GM18508 (cell line): ENCODE results near the gene CELA3A.
"Not testable (repeated sequence)": the region's sequence is repeated elsewhere in the genome, so short reads cannot be mapped to it uniquely, and the experiment has no call there.

Experiments
- ATAC-seq: cut with Tn5 transposase; IDR thresholded peaks from one replicate; pipeline ENCODE4 v1.9.1; 2021; ENCODE audit warnings: moderate number of reproducible peaks; ENCODE audit not compliant: insufficient read depth, unreplicated experiment

The CELA3A gene, protein sequence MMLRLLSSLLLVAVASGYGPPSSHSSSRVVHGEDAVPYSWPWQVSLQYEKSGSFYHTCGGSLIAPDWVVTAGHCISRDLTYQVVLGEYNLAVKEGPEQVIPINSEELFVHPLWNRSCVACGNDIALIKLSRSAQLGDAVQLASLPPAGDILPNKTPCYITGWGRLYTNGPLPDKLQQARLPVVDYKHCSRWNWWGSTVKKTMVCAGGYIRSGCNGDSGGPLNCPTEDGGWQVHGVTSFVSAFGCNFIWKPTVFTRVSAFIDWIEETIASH

GRCh38 chr1:22001409-22001808, at the start of gene CELA3A:
CELA3A (plus strand) TSS chr1:22001657; CDS start chr1:22001675, 18 bp downstream.
- ATAC-seq: no peak

GRCh38 chr1:21952786-21953520, 48.5 kb upstream of the CELA3A start:
- ATAC-seq: no peak

DNA sequence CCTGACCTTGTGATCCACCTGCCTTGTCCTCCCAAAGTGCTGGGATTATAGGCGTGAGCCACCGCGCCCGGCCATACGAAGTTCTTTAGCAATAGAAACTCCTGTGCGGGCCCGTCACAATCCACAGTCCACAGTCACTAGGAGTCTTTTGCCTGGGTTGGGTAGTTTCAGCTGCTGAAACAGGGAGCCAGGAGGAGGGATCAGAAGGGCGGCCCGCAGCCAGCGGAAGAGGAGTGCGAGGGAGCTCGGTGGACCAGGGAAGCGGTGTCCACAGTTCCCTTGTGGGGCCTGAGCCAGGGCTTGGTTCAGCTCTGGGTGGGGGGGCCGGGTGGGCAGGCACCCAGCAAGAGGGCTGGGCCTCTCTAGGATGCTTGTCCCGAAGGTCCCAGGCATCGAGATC, 46.4 kb upstream of the CELA3A start:
- no peak for ATAC-seq

- ATAC-seq: no peak
These were observed 45.8 kb upstream of the CELA3A start for GRCh38 chr1:21955501-21956281.

DNA sequence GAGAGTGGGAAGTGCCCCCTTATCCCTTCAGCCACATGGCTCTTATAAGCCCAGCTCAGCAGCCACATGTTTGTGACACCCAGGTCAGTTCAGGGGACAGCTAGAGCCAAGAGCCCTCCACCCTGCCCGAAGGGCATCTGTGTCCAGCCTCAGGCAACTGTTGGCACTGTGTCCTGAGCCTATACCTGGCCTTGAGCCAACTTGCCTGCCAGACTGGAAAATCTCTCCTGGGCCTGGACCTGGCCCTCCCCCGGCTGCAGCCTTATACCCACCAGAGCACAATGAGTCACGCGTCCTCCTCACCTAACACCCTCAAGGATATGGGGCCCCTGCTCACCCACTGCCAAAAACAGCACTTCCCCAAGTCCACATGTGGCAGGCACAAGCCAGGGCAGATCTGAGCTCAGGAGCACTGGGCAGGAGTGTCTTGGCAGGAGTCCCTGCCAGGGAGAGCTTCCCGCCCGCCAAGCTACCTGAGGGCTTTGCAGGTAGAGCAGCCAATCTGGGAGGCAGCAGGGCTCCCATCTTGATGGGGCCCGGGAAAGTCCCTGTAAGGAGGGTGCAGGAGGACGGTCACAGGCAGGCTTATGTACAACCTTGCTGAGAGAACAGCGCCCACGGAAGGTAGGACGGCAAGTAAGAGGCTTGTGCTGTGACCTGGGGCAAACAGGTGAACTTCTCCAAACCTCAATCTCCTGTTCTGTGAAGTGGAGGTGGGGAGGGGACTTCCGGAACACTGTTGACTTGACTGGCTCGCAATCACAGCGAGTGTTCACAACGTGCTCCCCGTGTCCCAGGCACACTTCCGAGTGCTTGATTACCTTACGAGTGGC, 44.5 kb upstream of the CELA3A start:
- no peak for ATAC-seq

DNA sequence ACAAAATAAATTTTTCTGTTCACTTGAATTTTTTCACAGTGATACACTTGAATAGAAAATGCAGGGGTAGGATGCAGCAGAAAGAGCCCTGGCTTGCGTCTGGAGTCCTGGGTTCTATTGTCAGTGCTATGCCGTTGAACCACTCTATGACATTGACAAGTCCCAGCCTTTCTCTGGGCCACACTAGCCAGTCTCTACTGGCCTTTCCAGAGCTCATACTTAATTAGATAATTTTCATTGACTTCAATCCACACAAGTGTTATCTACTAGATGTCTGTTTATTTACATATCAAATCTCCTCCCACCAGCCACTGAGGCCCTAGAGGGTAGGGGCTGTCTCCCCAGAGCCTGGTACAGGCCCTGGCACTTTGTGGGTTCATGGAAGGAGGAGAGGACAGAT, 40.1 kb upstream of the CELA3A start:
- no peak for ATAC-seq

DNA sequence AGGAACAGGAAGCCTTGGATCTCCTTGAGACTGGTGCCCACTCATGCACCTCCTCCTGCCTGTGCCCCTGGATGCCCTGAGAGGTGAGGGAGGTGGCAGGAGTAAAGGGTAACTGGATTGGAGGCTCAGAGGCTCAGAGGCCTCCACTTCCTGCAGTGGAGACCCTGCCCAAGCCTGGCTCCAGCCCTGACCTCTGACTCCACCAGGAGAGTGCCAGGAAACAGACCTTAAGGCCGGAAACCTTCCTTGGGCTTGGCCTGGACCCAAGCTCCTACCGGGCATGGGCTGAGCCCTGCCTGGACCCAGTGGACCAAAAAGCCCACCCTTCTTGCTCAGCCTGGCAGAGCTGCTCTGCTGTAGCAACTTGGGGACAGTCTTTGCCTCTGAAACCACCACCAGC, 39.7 kb upstream of the CELA3A start:
- ATAC-seq: no peak

GRCh38 chr1:21963477-21964217, 37.8 kb upstream of the CELA3A start:
- no peak for ATAC-seq

DNA sequence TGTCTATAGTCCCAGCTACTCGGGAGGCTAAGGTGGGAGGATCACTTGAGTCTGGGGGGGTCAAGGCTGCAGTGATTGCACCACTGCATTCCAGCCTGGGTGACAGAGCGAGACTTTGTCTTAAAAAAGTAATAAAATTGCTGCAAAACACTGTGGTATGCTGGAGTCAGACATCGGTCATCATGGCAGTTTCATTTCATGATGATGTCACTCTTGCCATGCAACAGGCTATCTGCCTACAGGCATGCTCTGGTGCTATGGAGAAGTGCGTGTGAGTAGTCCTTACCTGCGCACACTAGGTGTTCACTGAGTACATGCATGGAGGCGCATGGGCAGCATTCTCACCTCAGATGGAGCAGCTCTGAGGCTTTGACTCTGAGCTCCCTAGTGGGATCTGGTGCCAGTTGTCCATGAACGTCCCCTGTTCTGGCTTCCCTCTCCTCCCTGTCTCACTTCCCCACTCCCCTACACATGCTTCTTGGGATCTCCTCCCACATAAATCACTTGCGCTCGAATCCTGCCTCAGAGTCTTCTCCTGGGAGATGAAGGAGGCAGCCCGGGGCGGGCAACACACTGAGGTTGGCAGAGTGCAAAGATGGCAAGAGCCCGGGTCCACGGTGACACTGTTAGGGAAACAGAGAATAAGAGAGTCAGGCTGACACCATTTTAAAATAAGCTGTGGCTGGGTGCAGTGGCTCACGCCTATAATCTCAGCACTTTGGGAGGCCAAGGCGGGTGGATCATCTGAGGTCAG, 35.0 kb upstream of the CELA3A start:
- ATAC-seq: no peak

GRCh38 chr1:21967216-21967615, 34.2 kb upstream of the CELA3A start:
- not testable (repeated sequence) for ATAC-seq

DNA sequence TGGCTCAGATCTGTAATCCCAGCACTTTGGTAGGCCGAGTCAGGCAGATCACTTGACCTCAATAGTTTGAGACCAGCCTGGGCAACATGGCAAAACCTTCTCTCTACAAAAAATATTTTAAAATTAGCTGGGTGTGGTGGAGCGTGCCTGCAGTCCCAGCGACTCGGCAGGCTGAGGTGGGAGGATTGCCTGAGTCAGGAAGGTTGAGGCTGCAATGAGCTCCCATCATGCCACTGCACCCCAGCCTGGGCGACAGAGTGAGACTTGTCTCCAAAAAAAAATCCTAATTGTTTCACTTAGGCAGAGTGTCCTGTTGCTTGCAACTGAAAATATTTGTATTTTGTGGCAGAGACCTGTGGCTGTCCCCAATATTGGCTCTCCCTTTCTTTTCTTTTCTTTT, 32.4 kb upstream of the CELA3A start:
- ATAC-seq: not testable (repeated sequence)

DNA sequence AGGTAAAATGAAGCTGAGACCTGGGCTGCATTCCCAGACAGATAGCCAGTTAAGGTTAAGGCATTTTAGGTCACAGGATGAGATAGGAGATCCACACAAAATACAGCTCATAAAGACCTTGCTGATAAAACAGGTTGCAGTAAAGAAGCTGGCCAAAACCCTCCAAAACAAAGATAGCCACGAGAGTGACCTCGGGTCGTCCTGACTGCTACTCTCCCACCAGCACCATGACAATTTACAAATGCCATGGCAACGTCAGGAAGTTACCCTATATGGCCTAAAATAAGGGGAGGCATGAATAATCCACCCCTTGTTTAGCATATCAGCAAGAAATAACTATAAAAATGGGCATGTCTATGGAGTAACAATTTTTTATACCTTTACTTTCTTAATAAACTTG, 30.9 kb upstream of the CELA3A start:
- not testable (repeated sequence) for ATAC-seq

DNA sequence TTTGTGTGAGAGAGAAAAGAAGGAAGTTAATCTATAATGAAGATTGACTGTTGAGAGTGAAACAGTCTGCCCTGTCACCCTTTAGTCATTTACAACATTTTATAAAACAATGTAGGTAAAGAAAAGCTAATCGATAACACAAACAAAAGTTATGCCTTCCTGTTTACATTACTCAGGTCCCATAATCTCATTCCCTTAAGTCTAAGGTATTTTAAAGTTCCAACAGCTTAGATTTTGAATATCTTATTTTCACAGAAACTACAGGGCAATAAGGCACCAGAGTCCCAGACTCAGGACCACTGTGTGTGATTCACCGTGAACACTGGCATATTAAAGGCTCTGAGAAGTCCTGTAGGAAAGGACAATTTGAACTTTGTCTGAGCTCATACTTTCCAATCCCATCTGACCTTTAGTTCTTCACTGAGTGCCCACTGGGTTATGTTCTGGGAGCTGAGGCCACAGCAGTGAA, 28.4 kb upstream of the CELA3A start:
- ATAC-seq: not testable (repeated sequence)

- not testable (repeated sequence) for ATAC-seq
These were observed 27.5 kb upstream of the CELA3A start for GRCh38 chr1:21973948-21974347.

DNA sequence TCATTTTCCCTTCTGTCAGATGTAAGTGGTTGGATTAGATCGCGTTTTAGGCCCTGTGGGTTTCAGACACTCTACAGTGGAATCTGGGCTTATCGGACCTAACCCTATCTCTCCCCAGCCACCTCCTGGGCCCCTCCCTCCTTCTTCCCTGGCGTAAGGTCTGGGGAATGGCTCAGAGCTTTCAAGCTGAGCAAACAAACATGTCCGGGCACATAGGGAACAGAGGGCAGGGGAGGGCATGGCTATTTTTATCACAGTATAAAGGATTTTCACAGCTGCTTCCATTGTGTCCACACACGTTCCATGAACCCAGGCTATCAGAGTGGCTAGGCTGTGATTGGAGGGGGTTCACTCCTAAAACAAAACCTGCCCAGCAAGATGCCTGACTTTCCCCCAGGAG, 26.8 kb upstream of the CELA3A start:
- ATAC-seq: not testable (repeated sequence)

- ATAC-seq: not testable (repeated sequence)
These were observed 26.2 kb upstream of the CELA3A start for GRCh38 chr1:21975296-21975695.

GRCh38 chr1:21976703-21977239, 24.7 kb upstream of the CELA3A start, which contains the start of gene CELA3B:
CELA3B (plus strand) TSS chr1:21977022; CDS start chr1:21977040, 18 bp downstream.
- not testable (repeated sequence) for ATAC-seq

- not testable (repeated sequence) for ATAC-seq
These were observed 23.2 kb upstream of the CELA3A start for GRCh38 chr1:21978209-21978608.
